ENCODE measurements around the gene NPY5R.

GRCh38 chr4:163300445-163300844, 43.2 kb upstream of the NPY5R start:
- TF ChIP-seq NFRKB (IDR thresholded peaks at IDR 0.05) (no peak), BHLHE40 (IDR thresholded peaks at IDR 0.05; ENCODE audit: borderline replicate concordance) (no peak), FOXA1 (IDR thresholded peaks at IDR 0.05) (no peak), TARDBP (IDR thresholded peaks at IDR 0.05) (no peak), HDGF (IDR thresholded peaks at IDR 0.05; ENCODE audit: borderline replicate concordance) (no peak), FOXK2 (IDR thresholded peaks at IDR 0.05) (no peak), CTBP1 (IDR thresholded peaks at IDR 0.05; ENCODE audit: borderline replicate concordance) (no peak), FOXM1 (IDR thresholded peaks at IDR 0.05; ENCODE audit: borderline replicate concordance) (no peak), SP1 (IDR thresholded peaks at IDR 0.05) (no peak), ELF4 (IDR thresholded peaks at IDR 0.05) (no peak)

Data from HEK293T (cell line).